ENCODE data around the gene CHST11.
A peak's percentile ranks its signal among the peaks of the same experiment; 100 is the strongest.

Gene CHST11

GRCh38 chr12:104672501-104673265 lies 215.9 kb downstream of the CHST11 start:
- DNase-seq (ENCODE audit: low read depth, low spot score) = no peak

- DNase-seq (ENCODE audit: low read depth, low spot score) = no peak
Observed at GRCh38 chr12:104673294-104673693, 216.5 kb downstream of the CHST11 start.

GRCh38 chr12:104673696-104674482 lies 217.1 kb downstream of the CHST11 start:
- no peak for DNase-seq (ENCODE audit: low read depth, low spot score)

DNA sequence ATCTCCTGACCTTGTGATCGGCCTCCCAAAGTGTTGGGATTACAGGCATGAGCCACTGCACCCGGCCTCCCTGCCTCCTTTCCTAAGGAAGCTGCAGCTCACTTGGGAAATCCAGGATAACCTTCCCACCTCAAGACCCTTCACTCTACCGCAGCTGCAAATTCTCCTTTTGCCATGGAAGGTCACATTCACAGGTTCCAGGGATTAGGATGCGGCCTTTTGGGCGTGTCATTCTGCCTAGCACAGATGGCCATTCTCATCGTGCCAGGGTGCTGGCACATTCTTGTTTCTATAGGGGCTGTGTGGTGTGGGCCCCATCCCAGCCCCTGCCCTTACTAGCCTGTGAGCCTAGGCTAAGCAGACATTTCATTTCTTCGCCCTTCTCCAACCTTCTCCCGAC lies 219.9 kb downstream of the CHST11 start:
- no peak for DNase-seq (ENCODE audit: low read depth, low spot score)

DNA sequence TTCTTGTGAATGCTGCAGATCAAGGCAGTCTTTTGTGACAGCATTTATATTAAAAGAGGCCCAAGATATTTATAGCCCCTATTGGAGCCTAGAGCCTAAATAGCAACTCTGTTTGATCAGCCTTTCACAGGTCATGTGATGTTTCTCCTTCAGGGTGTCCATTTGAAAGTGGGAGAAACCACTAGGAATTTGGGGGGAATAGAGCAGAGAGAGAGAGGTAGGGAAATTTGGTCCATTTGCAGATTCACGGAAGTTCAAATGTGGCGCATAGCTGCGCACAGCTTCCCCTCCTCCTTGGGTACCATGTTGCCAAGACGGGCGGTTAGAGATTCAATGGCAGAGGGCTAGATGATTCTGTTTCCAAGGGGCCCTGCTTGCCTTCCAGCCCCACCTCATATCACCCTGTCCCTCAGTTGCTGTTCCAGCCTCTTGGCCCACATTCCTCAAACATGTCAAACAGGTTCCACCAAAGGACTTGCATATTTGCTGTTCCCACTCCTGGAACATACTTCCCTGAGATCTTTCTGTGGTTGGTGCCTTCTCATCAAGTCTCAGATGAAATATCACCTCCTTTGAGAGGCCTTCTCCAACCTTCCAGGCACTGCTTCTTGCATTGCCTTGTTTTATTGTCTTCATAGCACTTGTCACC lies 220.8 kb downstream of the CHST11 start:
- no peak for DNase-seq (ENCODE audit: low read depth, low spot score)

- DNase-seq (ENCODE audit: low read depth, low spot score) = no peak
Observed at GRCh38 chr12:104680070-104680469, 223.3 kb downstream of the CHST11 start.

DNA sequence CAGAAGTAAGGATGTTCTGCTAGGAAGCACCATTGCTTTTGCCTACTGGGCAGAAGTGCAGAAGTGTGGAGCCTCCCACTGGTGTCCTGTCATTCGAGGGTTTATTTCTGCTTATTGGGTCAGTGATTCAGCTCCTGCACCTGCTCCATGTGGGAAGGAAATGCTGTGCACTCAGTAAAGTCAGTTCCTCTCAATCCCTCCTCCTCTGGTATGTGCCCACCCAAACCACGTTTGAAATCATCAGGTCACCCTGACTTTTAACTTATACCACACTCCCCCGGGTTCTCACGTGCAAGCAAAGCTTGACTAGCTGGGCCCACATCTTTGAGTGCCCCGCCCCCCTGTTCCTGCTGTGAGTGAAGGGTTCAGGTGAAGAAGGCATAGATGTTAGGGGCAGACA lies 223.7 kb downstream of the CHST11 start:
- no peak for DNase-seq (ENCODE audit: low read depth, low spot score)

DNA sequence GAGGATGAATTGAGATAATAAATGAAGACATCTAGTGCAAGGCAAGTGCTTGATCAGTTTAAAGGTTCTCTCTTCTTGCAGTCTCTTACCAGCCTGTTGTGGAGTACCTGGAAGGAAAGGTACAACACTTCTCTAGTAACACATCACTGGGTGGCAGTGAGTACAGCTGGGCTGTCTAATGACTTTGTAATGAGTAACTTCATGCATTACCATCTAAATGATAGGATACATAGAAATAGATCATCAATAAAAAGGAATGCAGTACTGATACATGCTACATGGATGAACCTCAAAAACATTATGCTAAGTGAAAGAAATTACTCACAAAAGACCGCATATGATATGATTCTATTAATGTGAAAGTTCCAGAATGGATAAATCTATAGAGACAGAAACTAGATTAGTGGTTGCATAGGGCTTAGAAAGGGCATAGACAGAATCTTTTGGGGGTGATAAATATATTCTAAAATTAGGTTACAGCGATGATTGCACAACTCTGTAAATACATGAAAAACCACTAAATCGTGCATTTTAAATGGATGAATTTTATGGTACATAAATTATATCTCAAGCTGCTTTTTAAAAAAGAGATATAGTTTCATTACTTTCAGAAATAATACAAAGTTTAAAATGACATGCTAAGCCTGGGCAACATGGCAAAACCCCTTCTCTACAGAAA lies 224.4 kb downstream of the CHST11 start:
- DNase-seq (ENCODE audit: low read depth, low spot score) = no peak

- peak; percentile 71 for DNase-seq (ENCODE audit: low read depth, low spot score)
Observed at GRCh38 chr12:104682790-104683279, 226.1 kb downstream of the CHST11 start.

DNA sequence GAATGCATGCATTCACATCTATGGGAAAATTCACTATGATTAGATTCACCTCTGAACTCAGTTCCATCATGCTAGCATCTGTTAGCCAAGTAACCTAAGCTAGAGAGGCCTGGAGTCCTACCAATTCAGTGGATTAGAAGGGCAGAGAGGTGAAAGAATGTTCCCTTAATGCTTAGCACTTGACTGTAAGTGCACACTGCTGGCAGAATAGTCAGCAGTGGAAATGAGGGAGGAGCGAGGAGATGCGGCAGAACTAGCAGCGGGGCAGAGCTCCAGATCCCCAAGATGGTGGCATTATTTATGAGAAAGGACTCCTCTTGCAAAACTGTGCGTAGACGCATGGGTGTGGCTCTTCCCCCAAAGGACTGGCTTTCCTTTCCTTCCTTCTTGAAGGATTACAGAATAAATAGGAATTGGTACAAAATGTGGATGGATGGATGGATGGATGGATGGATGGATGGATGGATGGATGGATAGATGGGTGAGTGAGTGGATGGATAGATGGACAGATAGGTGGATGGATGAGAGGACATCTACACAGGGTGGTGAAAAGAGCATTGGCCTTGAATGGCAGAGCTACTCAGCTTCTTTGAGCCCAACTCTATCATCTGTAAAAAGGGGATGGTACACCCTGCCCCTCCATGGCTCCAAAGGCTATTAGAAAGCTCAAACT lies 227.2 kb downstream of the CHST11 start:
- DNase-seq (ENCODE audit: low read depth, low spot score) = no peak

GRCh38 chr12:104684884-104685283 lies 228.1 kb downstream of the CHST11 start:
- no peak for DNase-seq (ENCODE audit: low read depth, low spot score)

- DNase-seq (ENCODE audit: low read depth, low spot score) = no peak
Observed at GRCh38 chr12:104685366-104685765, 228.6 kb downstream of the CHST11 start.

DNA sequence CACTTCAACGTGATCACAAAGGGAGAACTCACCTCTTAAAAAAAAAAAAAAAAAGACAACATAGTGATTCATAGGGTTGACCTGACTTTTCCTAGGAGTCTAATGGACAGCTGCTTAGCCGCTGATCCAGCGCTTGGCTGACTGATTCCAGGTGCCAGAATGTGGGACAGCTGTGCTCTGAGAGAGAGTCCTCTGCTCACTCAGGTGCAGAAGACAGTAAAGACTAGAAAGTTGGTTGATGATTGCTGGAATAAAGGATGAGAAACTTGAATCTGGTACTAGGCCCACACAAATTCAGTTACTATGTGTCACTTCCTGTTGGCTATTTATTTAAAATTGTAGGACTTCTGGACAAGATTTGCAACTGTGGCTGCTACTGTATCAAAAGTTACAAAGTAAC lies 229.4 kb downstream of the CHST11 start:
- DNase-seq (ENCODE audit: low read depth, low spot score) = no peak

- DNase-seq (ENCODE audit: low read depth, low spot score) = no peak
Observed at GRCh38 chr12:104687823-104688573, 231.2 kb downstream of the CHST11 start.

- DNase-seq (ENCODE audit: low read depth, low spot score) = no peak
Observed at GRCh38 chr12:104689635-104690034, 232.9 kb downstream of the CHST11 start.

GRCh38 chr12:104691721-104692556 lies 235.2 kb downstream of the CHST11 start:
- DNase-seq (ENCODE audit: low read depth, low spot score) = no peak

- DNase-seq (ENCODE audit: low read depth, low spot score) = no peak
Observed at GRCh38 chr12:104692557-104693218, 235.9 kb downstream of the CHST11 start.

DNA sequence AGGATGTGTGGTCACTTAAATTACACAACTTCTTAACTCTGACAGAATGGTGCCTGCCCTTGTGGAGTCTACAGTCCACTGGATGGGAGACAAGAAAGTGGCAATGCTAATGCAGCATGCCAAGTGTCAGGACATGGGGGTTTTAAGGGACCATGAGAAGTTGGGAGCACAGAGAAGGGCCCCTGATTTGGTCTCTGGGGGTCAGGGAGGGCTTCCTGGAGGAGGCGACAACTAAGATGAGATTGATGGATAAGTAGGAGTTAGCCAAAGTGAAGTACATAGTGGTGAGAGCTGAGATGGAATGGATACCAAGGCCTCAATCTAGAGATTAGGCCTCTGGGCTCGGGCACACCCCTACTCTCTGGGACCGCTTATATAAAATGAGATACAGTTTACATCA lies 236.7 kb downstream of the CHST11 start:
- no peak for DNase-seq (ENCODE audit: low read depth, low spot score)

- no peak for DNase-seq (ENCODE audit: low read depth, low spot score)
Observed at GRCh38 chr12:104694161-104694560, 237.4 kb downstream of the CHST11 start.

All from activated naive CD8-positive, alpha-beta T cell treated with anti-CD3 and anti-CD28 coated beads, Interleukin-2, amount 50 U/mL, for 16 hours (primary cell).